Suppressor macrophage treated with lipopolysaccharide for 4 hours (primary cell): ENCODE results near the gene KCNQ1.

Experiments used
- DNase-seq: peaks from one replicate; pipeline ENCODE4 v3.0.0-alpha.2; 2020

The KCNQ1 gene

DNA sequence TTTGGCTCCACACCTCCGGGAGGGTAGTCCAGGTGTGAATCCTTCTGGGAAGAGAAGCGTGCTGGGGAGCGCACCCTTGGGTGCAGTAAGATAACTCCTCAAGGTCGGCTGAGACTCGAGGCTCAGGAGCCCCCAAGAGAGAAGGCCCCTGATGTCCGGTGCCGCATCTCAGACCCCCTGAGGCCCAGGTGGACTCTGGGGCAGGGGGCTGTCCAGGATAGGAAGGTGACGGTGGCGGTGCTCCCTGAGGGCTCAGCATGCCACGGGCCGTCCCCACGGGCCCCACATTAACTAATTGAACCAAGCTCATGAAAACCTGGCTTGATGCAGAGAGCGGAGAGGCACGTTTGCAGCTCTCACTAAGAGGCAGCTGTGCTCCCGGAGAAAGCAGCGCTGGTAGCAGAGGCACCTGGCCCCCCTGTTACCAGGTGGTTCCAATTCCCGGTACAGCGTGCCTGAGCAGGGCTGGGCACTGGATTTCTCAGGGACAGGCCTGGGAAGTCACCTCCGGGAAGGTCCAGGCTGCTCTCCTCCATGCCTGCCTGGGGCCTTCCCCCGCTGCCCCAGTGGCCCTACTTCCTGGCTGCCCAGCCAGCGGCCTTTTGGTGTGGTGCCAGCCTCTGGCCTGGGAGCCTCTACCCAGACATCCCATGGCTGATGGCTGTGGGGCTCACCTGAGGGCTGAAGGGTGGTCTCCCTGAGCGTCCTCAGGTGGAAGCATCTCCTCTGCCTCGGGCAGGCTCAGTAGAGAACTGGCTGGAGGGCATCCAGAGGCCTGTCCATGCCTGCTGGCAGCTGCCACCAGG, 1.1 kb downstream of the KCNQ1 start:
- DNase-seq = no peak

DNA sequence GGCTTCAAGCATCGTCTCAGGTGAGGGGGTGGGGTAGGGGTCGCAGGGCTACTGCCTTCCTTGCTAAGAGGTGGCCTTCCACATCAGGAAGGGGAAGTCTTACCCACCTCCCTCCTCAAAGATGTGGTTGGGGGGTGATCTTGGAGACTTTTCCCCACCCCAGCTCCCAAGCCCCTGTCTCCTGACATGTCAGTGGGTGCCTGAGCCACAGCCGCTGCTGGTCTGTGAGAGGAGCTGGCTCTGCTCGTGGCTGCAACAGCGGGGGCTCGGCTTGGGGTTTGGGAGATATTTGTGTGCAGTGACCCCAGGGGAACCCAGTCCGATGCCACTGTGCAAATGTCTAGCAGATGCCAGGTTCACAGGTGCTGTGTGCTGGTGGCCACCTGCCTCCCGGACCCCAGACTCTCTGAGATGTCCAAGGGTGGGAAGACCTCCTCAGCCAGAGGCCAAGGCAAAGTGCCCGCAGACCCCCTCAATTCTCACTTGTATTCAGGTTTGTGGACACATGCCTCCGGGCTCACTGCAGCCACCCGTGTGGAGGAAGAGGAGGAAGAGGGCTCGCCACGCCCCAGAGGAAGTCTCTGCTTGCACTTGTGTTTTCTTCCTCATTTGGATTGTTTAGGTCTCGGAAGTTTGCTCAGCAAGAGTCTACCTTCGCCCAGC, 1.9 kb downstream of the KCNQ1 start:
- peak; percentile 48 for DNase-seq

- peak; percentile 21 for DNase-seq
Observed at GRCh38 chr11:2447253-2447950, 2.6 kb downstream of the KCNQ1 start.

GRCh38 chr11:2447951-2448650, 3.3 kb downstream of the KCNQ1 start:
- DNase-seq = no peak

- no peak for DNase-seq
Observed at GRCh38 chr11:2448661-2449547, 4.1 kb downstream of the KCNQ1 start.

DNA sequence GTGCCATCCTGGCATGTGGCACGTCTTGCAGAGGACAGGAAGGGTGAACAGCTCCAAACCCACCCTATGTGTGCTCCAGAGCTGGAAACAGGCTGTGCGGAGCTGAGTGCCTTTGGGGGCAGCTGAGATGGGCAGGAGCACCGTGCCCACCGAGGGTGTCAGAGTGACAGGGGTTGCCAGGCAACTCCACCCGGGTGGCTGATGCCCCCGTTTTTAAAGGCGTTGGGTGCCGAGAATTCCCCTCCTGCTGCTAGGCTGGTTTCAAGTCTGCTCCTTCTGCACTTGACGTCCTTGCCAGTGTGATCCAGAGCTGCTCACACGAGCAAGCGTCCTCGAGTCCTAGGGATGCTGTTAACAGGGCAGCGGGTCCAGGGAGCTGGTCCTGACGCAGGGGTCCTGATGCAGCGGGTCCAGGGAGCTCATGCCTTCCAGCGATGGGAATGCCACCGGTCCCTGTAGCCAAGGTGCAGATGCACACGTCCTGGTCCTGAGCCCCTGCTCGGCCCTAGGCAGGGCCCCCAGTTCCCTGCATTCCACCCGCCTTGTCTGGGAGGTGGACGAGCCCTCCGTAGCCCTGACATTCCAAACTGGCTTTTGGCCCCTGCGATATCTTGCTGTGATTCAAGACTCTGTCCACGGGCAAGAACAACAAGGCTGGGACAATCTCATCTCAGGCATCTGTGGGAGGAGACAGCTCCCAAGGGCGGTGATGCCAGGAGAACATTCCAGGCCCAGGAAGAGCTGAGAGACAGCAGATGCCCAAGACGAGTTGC, 4.9 kb downstream of the KCNQ1 start:
- DNase-seq = no peak

- no peak for DNase-seq
Observed at GRCh38 chr11:2450321-2451041, 5.7 kb downstream of the KCNQ1 start.

- no peak for DNase-seq
Observed at GRCh38 chr11:2451336-2451735, 6.5 kb downstream of the KCNQ1 start.

DNA sequence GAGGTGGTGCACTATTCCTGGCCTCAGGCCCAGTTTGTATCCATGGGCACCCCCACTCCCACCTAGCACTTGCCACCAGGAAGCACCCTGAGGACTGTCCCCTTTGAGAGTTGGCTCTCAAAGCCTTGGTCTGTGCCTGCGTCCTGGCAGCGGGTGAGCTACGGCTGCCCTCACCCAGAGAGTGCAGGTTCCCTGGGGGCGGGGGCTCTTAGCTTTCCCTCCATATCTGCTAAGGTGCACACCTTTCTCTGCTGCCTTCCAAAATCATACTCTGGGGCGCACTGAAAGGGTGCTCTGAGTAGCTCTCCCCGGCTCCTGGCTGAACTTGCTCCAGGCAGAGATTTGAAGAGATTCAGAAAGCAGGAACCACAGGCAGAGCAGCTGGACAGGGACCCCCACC, 7.1 kb downstream of the KCNQ1 start:
- DNase-seq = no peak

GRCh38 chr11:2452321-2453012, 7.7 kb downstream of the KCNQ1 start:
- no peak for DNase-seq

- no peak for DNase-seq
Observed at GRCh38 chr11:2453436-2453835, 8.6 kb downstream of the KCNQ1 start.

DNA sequence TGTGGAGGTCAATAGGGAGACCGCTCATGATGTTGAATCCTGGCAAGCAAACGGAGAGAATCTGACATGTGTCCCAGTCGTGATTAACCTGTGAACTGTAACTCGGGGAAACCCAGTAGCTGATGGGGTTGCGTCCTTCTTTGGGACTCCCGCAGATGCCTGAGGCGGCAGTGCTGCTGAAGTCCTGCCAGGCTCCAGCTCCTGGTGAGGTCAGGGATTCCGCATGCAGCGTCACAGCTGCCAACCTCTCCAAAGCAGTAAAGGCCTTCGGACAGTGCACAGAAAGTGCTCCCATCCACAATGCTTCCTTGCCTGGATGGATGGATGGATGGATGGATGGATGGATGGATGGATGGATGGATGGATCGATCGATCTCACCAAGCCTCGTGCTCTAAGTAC, 13.5 kb downstream of the KCNQ1 start:
- no peak for DNase-seq

DNA sequence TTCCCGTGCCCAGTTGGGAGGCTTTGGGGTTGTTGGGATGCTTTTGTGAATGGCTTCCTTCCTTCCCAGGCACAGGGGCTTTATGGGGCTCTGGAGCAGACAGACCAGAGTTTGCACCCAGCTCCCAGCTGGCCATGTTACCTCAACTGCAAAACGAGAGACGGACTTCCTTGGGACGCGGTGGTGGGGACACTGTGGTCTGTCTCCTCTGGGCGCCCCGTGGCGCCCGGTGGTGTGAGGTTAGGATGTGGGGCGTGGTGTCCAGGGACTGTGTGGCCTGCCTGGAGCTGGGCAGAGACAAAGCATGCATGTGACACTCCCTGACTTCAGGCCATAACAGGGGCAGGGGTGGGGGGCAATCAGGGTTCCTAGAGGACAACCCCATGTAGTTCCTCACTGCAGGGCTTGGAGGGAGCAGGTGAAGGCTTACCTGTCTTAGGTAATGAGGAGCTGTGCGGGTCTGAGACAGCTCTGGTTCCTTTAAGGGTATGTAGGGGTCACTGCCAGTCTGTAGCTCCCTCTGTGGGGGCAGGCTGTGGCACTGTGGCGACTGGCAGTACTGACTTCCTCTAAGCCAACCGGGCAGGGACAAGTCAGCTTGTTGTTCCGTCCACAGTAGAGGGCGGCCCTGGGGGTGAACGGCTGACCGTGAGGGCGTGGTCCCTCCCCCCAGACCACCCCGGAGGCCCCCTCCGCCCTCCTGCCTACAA, 14.4 kb downstream of the KCNQ1 start:
- DNase-seq = peak; percentile 23

DNA sequence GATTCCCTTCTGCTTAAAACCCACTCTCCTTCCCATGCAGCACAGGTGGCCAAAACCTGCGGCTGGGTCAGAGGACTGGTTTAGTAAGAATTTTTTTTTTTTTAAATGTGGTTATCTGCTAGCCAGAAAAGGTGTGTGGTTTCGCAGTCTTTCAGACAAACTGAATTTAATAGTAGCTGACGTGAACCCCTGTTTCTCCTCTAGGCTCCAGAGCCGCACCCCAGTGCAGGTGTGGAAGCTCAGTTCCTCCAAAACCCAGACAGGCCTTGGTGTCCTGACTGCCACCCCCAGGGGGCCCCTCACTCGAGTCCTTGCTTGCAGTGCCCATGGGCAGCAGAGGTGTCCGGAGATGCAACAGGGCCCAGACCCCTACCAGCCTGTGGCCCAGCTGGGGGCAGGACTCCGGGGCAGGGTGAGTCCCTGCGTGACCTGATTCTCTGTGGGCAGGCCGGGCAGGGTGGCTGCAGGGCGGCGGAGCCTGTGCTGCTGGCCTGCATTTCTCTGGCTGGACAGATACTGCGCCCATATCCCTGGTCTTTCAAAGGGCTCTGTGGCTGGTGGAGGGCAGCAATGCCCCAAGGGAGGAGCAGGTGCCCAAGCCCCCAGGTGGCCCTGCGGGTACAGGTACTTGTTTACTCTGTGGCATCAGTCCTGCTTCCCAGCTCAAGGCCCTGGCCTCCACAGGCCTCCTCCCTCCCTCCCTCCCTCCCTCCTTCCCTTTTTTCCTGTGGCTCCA, 15.2 kb downstream of the KCNQ1 start:
- DNase-seq = no peak

GRCh38 chr11:2460540-2461252, 15.9 kb downstream of the KCNQ1 start:
- no peak for DNase-seq

DNA sequence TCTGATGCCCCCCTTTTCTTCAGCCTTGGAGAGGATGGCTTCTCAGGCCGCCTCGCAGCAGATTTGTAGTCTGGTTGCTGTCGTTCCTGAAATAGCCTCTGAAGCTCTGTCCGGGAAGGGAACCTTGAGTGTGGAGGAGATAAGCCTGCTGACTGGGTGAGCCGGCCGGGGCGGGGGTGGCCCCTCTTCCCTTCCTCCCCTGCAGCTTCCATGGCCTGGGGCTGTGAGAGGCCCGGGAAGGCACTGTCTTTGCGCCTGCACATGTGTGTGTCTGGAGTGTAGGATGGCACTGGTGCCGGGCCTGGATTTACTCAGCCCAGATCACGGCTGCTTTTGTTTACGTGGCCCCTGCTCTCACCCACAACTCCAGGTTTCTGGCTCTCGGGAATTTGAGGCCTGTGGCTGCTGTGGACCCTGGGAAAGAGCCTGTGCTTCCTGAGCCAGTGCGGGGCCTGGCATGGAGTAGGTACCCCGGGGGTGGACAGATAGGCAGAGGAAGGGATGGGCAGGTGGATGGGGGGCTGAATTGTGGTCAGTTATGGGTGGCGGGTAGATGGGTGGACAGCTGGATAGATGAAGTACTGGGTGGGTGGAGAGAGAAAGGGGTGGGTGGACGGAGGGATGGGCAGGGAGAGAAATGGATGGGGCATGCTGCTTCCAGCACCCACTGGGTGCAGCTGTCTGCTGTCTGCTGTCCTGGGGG, 16.6 kb downstream of the KCNQ1 start:
- DNase-seq = no peak

- DNase-seq = no peak
Observed at GRCh38 chr11:2461956-2462542, 17.2 kb downstream of the KCNQ1 start.
